Ecto neural progenitor cell (in vitro differentiated cells): ENCODE results near the gene C3orf22.

ENCODE experiments used
- DNase-seq: peaks from one replicate; pipeline ENCODE4 v3.0.0-alpha.2; 2018; ENCODE audit warnings: low spot score

The C3orf22 gene

DNA sequence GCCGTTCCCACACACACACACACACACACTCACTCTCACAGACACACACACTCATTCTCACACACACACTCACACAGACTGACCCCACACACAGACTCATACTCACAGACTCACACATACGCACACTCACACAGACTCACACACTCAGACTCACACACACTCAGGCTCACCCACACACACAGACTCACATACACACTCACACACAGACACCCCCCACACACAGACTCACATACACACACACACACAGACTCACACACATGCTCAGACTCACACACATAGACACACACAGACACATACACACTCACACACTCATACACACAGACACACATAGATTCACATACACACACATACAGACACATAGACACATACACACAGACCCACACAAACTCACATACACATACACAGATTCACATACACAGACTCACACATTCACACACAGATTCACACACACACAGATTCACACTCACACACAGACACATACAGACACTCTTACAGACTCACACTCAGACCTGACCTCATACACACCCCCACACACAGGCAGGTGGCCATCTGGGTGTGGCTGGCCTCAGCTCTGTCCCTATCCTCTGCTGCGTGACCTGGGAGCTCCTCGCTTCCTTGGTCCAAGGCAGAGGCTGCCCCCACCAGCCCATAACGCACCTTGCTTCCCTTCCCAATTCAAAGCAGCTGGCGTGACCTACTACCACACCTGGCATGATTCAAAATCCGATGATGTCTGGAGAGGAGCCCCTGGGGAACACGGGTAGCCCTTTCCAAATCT, 1.9 kb downstream of the C3orf22 start:
- DNase-seq = no peak

DNA sequence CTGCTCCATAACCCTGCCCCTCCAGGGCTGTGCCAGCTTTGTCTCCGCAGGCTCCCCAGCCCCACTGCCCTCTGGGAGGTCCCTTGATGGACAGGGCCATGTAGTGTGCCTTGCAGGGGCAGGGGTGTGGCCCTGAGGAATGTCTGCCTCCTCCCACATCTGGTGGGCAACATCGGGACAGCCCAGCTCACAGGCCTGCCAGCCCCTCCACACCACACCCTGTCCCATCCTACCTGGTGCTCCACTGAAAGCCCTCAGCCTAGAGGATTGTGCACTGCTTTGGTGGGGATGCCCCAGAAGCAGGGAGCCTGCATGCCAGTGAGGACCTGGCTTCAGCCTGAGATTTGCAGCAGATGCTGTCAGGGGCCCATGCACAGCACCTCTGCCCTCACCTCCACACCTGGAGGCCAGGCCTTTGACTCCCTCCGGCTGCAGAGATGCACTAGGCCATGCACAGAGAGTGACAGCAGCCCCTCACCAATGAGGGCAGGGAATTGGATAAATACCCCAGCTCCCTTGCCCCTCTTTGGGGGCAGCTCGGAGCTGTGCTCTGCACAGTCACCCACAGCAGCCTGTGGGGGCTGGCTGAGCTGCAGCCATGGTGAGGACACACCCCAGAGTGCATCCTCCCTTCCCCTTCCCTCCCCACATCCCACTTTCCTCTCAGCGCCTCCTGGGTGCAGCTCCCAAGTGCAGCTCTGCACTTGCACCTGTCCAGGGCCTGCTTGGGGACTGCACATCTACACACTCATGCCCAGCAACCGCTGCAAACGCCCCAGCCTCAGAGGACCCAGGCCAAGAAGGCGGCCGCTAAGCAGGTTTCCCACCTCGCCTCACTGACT, 2.7 kb downstream of the C3orf22 start:
- DNase-seq = peak; percentile 40

DNA sequence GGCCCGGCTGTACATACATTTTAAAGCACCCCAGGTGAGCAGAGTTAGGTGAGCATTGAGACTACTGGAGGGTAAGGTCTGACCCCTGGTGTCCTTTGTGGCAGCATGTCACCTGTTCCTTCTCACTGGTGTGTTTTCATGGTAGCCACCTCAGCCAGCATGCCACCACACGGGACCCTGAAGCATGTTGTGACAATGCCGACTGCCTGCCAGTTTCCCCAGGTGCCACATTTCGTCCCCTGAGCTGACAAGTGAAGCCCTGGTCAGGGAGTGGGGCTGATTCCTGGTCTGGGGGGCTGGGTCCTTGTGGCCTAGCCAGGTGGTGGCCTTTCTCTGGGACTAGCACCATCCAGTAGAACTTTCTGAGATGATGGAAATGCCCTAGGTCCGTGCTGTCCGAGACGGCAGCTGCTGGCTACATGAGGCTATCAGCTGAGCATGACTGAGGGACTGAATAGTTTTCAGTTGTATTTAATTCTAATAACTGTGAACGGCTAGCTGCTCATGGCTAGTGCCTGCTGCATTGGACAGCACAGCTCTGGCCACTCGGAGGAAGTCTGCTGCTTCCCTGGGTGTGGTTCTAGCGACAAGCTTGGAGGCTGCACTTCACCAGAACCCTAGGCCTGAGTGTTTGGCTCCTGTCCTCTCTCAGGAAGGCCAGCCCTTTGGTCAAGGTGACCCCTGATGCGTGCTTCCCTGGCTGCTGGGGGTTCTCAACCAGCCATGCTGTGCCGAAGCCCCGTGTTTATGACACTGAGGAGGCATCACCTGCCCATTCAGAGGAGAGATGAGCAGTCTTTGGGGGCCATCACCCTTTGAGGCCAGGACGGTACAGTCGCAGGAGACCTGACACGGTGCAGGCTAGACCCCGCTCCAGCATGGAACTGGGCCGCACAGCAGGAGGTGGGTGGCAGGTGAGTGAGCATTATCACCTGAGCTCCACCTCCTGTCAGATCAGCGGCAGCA, 3.9 kb downstream of the C3orf22 start:
- DNase-seq = no peak

DNA sequence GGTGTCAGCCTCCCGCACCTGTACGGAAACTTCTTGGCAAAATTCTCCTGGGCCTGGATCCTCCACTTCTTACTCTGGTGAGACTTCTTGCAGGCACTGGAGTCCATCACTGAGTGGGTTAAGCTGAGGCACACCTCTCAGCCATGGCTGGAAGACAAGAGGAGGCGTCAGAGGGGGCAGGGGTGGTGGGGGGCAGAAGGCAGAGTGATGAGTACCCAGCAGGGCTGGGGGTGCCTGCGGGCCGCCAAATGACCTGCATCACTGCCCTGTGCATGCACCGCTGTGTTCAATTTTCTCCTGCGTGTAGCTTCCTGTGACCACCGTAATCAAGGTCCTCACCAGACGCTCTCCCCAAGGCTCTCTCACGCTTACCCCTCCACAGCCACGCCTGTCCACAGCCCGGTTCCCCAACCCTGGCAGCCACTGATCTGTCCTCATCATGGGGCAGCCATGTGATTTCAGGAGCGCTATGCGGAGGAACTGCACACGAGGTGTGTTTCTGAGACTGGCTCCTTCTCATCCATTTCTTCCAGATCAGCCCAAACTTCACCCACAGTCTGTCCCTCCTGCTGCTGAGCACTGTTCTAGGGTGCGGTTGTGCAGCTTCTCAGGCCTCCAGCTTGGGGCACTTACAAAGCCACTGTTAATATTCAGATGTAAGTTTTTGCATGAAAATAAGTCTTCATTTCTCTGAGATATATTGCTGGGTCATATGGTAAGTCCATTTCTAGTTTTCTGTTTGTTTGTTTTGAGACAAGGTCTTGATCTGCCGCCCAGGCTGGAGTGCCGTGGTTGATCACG, 5.2 kb downstream of the C3orf22 start:
- DNase-seq = peak; percentile 38

DNA sequence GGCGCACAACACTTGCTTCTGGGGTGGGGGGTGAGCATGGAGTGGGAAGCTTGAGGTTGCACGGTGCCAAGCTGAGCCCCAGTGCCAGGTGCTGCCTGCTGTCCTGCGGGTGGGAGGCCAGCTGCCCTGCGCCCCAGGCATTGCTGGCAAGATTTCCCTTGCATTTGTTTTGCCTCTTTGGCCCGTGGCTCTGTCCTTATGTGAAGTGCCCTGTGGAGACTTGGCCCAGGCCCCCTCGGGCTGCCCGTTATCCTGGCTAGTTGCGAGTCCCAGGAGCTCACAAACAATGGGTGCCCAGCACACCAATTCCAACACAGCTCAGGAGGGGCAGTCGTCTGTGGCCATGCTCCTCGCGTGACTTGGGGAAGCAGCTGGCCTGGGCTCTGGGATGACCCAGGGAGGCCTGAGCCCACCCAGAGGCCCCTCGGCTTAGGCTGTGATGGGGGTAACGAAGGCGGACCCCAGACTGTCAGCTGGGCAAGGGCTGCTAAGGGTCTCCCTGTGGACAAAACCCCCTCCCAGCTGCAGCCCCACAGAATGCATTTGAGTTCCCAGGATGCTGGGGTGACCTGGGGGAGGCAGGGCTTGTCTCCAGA, 5.9 kb downstream of the C3orf22 start:
- DNase-seq = peak; percentile 44

DNA sequence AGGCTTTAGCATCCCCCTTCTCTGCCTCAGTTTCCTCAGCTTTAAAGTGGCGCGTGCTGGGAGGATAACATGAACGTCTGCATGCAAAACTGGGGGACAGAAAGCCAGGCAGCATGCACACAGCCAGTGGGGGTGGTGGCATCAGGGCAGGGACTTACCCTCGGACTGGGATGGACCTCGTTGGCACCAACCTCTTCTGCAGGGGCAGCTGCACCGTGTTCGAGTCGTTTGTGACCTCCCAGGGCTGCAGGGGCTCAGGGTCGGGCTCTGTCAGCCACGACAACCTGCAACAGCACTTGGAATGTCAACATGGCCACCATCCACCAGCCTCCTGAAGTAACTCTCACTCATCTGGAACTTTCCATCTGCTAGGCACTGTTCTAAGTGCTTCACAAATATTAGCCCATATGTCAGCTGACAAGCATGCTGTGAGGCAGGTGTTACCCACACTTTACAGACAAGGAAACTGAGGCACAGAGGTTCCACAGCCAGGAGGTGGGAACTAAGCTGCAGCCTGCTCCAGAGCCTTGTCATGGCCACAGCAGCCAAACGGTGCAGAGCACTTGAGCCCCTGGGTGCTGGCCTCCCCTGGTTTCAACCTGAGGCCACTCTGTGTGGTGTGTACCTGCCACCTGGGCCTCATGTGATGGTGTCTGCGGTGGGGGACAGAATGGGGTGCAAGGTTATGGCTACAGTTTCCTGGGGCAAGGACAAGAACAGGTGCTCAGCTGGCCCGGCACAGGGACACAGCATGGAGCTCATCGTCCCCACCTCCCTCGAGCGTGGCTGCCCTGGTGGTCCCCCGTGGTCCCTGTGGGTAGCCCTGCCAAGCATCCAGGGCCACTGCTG, 6.7 kb downstream of the C3orf22 start:
- peak; percentile 48 for DNase-seq

DNA sequence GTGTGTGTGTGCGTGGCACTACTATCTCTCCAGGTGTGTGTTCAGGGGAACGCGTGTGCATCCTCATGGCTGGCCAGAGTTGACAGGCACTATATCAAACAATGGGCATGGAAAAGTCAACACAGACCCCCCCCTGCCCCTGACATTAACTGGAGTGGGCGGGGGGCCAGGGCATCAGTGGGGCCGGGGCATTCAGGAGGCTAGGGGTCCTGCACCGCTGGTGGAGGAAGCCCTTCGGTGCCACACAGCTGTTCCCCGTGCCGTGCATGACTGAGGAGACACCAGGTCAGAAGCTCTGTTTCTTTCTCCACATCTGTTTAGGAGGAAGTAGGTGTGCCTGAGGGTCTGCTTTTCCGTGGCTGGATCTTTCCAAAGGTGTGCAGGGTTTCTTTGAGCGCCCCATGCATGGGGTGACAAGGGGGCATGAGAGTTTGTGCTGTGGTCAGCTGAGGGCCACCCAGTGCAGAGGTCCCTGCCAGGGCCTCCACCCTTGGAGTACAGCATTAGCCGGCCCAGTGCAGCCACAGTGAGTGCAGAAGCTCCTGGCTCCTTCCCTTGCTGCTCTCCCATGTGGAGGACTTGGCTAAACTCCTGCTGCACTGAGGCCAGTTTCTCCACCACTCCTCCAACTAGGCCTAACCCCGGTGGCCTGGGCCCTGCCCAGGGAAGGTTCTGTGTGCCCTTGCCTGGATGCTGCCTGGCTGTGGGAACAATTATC, 7.5 kb downstream of the C3orf22 start:
- DNase-seq = peak; percentile 32

DNA sequence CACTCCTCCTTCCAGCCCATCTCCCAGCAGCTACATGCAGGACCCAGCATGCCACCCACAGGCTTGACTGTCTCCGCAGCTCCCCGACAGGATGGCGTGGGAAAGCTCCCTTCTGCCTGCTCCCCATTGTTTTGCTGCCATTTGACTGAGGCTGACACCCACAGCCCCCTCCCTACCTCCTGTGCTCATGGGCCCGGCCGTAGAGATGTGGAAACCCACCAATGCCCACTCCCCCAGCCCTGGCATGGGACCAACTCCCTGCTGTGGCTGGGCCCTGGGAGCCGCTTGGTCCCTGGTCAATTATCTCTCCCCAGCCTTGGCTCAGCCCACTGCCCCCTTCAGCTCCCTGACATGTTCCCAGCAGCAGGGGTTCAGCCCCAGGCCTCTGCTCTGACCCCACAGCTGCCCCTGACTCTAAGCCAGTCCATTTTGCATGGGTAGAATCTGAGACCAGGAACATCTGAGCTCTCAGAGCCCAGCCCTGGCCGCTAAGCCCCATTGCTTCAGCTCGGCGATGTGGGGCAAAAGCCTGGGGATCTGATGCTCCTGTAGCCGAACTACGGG, 8.2 kb downstream of the C3orf22 start:
- DNase-seq = peak; percentile 57

DNA sequence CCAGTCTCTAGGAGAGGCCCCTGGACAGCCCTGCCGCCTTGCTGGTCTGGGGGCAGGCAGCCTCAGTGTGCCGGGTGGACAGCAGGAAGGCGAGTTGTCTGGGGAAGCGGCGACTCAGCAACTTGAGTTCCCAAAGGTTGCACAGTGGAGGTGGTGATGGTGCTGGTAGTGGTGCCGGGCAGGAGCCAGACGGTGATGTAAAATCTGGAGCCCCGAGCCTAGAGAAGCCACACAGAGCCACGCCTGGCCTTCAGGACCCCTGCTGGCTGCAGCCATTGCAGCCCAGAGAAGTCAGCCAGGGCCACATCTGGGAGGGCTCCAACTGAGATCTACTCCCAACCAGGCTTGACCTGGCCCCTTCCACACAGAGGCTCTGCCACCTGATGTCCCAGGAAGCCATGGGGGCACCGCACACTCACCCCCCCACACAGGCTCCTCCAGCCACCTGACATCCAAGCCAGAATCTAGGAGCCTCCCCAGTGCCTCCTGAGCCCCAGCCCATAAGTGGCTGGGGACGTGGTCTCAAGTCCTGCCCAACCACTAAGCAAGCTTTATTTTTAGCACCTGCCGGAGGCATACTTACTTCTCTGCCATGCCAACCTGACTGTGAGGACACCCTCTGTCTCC, 8.8 kb downstream of the C3orf22 start:
- DNase-seq = peak; percentile 47

DNA sequence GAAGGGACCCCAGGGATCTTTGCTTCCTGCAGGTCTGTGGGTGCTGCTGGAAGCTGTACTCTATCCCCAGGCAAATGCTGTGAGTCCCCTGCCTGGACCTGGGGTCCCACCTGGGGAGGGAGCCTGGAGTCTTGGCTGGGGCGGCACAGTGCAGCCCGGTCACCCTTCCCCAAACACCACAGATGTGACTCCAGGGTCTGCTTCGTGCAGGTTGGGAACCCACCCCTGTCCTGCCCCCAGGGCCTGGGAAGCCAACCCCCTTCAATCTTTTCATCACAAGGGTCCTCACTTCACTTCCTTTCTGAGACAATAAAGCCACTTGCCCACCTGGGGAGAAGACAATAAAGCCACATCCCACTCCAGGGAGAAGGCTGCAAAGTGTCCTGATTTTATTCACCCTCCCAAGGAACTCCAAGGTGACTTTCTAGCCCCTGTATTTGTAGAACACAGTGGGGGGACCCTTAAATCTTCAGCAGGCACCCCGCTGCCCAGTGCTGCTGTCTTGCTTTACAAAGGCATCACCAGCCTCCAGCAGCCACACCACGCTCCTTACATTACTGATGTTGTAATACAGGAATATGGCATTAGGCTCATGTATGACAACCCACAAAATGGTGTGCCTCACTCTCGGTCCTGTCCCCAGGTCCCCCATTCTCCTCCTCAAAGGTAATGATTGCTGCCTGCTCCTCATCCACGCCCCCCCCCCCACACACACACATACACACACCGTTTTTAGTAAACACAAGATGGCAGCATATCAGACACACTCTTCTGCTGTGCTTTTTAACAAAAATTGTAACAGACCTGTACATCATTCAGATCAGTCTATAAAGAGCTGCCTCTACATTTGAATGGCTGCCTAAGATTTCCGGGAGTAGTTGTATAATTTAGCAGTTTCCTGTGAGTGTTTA, 9.9 kb downstream of the C3orf22 start:
- peak; percentile 40 for DNase-seq

DNA sequence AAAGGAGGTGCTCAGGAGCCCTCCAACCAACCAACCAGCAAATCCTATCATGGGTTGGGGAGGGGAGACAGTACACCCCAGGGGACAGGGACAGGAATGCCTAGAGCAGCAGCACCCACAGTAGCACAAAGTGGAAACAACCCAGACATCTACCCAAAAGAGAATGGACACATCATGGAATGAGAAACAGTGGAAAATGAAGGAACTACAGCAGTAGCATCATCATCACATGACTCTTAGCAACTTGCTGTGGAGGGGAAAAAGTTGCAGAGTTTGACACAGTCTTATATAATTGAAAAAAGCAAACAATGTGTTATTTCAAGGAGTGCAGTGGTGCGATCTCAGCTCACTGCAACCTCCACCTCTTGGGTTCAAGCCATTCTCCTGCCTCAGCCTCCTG, 11.0 kb downstream of the C3orf22 start:
- no peak for DNase-seq

DNA sequence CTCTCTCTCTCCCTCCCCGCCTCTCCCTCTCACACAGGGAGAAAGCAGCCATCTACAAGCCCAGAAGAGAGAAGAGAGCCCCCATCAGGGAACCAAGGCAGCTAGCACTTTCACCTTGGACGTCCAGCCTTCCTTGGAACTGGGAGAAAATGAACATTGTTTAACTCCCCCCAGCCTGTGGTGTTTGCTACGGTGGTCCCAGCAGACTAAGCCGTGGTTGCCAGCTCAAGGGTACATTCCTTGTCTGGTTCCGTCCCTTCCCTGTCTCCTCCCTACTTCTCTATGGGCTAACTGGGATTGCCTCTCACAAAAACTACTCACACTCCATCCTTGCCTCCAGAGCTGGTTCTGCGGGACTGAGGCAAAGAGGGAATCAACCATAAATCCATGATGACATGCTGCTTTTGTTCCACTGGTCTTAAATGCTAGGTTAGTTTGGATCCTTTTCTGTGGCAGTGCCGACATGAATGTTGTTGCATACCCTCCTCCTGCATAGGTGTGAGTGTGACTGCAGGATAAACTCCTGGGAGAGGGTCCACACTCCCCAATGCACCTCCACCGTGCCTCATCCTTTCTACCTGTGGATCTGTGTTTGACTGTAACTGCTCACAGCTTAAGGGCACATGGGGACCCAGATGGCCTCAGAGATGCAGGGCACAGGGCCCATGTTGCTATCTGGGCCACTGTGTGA, 12.0 kb downstream of the C3orf22 start:
- DNase-seq = peak; percentile 36

DNA sequence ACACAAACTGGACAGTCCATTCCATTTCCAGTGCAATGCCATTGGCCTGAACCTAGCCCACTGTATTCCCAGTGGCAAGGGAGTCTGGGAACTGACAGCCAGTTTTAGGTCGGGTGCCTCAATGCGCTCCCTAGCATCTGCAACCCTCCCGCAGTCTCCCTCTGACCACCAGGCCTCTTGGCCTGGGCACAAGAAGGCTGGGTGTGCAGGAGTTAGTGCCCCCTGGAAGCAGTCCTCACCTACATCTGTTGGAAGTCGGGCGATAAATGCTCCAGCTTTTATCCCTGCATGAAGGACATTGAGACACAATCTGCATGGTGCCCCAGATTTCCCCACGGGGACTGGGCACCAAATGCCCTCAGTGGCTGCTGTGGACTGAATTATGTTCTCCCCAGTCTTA, 12.7 kb downstream of the C3orf22 start:
- peak; percentile 20 for DNase-seq

DNA sequence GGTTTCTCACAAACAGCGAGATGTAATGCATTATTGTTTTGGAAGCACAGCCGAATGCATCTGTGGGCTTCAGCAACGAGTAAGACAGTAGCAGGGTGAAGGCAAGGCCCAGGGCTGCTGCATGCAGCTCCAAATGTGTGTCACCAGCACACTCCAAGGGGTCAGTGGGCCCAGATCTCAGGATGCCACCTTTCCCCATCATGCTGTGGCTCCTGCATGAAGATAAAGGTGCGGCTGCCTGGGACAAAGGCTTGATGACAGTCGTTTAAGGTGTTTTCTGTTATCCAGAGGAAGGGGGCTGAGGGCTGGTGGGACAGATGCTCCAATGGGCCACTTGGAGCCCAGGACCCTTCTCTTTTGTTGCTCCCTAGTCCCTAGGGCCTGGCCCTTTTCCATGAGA, 13.2 kb downstream of the C3orf22 start:
- peak; percentile 34 for DNase-seq

DNA sequence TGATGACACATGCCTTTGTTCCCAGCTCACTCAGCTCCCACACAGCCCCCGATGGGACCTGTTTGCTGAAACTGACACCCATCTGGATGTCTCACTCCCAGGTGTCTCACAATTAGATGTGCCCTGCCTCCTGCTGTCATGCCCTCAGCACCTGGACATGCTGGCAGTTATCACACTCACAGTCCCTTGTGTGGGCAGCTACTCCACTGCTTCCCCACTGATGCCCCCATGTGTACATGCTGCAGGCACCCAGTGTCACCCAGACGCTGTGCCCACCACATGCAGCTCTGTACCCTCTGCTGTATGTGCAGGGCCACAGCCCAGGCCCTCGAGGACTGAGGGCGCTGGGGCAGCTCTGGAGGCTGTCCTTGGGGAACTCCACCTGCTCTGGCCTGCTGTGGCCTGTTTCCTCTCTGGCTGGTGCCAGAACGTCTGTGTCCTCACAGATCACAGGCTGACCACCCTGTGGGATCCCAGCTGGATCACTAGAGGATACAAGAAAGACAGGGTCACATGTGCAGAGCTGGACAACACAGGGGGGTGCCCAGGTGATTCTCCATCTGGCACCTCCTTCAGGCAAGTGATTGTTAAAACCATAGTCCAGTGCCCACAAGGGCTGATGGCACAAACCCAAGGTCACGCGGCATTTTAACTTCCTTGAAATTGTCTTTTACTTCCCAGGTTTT, 14.0 kb downstream of the C3orf22 start:
- DNase-seq = peak; percentile 32

DNA sequence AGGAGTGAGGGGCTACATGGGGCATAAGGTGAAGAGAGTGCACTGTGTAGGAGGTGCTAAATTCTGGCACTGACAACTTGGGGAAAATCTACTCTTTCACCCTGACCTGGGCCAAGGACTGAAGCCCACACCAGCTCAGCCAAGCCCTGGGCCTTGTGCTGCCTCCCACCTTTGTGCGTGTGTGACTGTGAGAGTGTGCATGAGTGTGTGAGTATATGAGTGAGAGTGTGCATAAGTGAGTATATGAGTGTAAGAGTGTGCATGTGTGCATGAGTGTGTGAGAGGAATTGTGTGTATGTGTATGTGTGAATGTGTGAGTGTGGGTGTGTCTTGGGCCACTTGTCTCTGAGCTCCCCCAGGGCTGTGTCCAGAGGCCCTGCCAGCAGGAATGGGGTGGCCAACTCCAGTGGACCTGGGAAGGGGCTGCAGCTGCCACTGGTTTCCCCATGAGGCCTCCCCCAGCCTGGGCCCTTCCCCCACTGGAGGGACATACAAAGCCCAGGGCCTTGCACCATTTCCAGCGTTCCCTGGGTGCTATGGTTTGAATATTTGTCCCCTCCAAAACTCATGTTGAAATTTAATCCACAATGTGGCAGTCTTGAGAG, 15.2 kb downstream of the C3orf22 start:
- DNase-seq = peak; percentile 36
